Testis (tissue), 2 donors: ENCODE measurements around the gene MAML3.

Experiments used
- POLR2A ChIP-seq: fragments of 450-650 bp; IDR thresholded peaks from one replicate; pipeline ENCODE4 v1.6.1; 2017; ENCODE audit warnings: antibody characterized with exemption, mild to moderate bottlenecking, moderate library complexity
- TF ChIP-seq, protein P1 (sequence below), 3 experiments: fragments of 450-650 bp in 2 of 3; fragments of 200-600 bp in 1 of 3; sonication (generic) in 1 of 3; IDR thresholded peaks; one replicate each; pipeline ENCODE4 v1.5.1; 2016 to 2019; ENCODE audit warnings: antibody characterized with exemption in 3 of 3, mild to moderate bottlenecking in 2 of 3, moderate library complexity in 1 of 3

DNA sequence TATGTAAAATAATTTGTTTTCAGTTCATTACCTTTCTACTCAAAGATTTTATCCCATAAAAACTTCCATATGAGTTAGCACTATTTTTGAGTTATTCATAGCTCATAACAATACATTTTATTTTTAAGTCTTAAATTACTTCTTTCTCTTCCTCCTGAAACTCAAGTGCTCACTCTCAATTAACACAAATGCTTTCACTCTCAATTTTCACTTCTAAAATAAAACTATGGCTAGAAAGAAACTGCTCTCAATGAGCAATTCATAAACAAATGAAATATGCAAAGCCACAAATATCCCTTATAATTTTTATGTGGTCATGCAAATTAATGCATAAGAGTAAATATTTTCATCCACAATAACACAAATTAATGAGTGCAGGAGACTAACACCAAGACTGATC lies 38.8 kb downstream of the MAML3 start:
- TF ChIP-seq, protein P1, sequence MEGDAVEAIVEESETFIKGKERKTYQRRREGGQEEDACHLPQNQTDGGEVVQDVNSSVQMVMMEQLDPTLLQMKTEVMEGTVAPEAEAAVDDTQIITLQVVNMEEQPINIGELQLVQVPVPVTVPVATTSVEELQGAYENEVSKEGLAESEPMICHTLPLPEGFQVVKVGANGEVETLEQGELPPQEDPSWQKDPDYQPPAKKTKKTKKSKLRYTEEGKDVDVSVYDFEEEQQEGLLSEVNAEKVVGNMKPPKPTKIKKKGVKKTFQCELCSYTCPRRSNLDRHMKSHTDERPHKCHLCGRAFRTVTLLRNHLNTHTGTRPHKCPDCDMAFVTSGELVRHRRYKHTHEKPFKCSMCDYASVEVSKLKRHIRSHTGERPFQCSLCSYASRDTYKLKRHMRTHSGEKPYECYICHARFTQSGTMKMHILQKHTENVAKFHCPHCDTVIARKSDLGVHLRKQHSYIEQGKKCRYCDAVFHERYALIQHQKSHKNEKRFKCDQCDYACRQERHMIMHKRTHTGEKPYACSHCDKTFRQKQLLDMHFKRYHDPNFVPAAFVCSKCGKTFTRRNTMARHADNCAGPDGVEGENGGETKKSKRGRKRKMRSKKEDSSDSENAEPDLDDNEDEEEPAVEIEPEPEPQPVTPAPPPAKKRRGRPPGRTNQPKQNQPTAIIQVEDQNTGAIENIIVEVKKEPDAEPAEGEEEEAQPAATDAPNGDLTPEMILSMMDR (IDR thresholded peaks at IDR 0.05) = no peak
- TF ChIP-seq POLR2A = no peak
